Left colon (tissue), 2 donors: Measurements from ENCODE around the gene CALM3. TPM values are rescaled to one million over a fixed set of nuclear protein-coding genes. Genes with fewer than 3 reads are reported as not detected.

Experiments used
- ATAC-seq: fragments of 200-7000 bp; cut with Tn5 transposase; one replicate; pipeline ENCODE4 v1.9.1; 2020; ENCODE audit warnings: mild to moderate bottlenecking, moderate library complexity
- DNase-seq, 2 donors: peaks; one replicate each; pipeline ENCODE4 v3.0.0-alpha.2; 2020
- intact Hi-C, 2 donors: fragments of 100-400 bp; cut with DNase I in 1 of 2; cut with micrococcal nuclease in 1 of 2; formaldehyde crosslinking; loops; one replicate each; pipeline versions ENCODE4 v1.11.2 to v1.14.0; 2022; cut with DNase I, micrococcal nuclease
- total RNA-seq, 2 donors: library from RNA; stranded (reverse); fragmentation: NEBNext Ultra II Directional; extraction: Animal tissue kit (Norgen Biotek cat#: 25700); gene quantifications; one replicate each; pipeline ENCODE4 v1.2.1, GENCODE V29; 2021
- donor health status: DM: no; HTN: no; CAD: no.
- donor health status: DM: yes; HTN: yes; CAD: no.

CALM3 gene
- total RNA-seq, 2 donors from 2014 or later: 250 to 278 TPM

- intact Hi-C loops: no loop called here
- DNase-seq (peak in 1 of 2 donors; percentile 56), ATAC-seq (no peak)
Measured at GRCh38 chr19:46654621-46655152, 53.6 kb downstream of the CALM3 start.

GRCh38 chr19:46656541-46656940, 55.4 kb downstream of the CALM3 start:
- intact Hi-C loops: no loop called here
- ATAC-seq (no peak), DNase-seq (no peak)

DNA sequence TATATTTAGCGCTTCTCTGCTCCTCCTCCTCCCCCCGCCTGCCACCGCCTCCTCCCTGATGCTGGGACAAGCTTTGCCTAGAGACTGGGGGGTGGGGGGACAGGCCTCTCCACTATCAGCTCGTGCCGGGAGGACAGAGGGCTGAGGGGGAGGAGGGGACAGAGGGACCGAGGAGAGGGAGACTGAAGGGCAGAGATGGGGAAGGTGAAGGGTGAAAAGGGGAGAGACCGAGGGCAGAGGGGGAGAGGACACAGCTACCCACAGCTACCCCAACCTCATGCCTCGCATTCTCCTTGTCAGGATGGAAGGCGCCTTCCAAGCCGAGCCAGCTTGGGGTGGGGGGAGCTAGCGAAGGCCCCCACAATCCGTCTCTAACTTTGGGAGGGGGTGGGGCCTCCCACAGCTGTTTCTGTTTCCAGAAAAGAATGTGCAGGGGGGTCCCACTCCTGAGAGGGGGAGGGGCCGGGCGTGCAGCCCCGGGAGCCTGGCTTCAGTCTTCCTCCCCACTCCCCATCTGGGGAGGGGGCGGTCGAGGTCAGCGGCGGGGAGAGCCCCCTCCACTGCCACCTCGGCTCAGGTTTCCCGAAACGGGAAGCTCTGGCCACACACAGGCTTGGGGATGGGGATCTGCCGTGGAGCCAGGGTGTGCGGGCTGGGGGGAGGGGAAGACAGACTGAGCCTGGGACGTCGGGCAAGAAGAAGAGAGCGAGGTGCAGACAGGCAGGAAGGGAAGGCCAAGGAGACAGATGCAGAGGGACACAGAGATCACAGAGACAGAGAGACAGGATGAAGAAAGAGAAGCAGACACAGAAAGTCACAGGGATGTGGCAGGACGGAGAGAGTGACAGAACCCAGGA, 58.2 kb downstream of the CALM3 start:
- intact Hi-C loops: loop anchor here (5.0 to 10.0 kb wide), 2 partner anchors 42 to 45 kb away; no protein-coding TSS in a partner anchor
- no peak for ATAC-seq
- DNase-seq: peak; percentile 44 to 54

GRCh38 chr19:46660008-46660517, 58.9 kb downstream of the CALM3 start:
- peak; percentile 35 to 48 for DNase-seq
- no peak for ATAC-seq
- intact Hi-C loops: loop anchor here (5.0 to 10.0 kb wide), 2 partner anchors 43 to 45 kb away; no protein-coding TSS in a partner anchor

Other genes starting within 250 kb of the CALM3 start
- 1 to 10 TPM in 1 of 2 donors, under 1 TPM in 1; 0.40 to 2.5 TPM for gene CCDC8, start 187.8 kb upstream of the CALM3 start, total RNA-seq
- gene PNMA8C, start 172.4 kb upstream of the CALM3 start, total RNA-seq: under 1 TPM in 1 of 2 donors, not detected in 1; 0.06 TPM
- gene PNMA8A, start 129.8 kb upstream of the CALM3 start, total RNA-seq: 1 to 10 TPM in 1 of 2 donors, under 1 TPM in 1; 0.24 to 1.1 TPM
- under 1 TPM; 0.21 to 0.61 TPM for gene PNMA8B, start 105.5 kb upstream of the CALM3 start, total RNA-seq
- gene PTGIR, start 23.8 kb downstream of the CALM3 start, total RNA-seq: 1 to 10 TPM in 1 of 2 donors, under 1 TPM in 1; 0.58 to 1.6 TPM
- not detected for gene GNG8, start 34.9 kb downstream of the CALM3 start, total RNA-seq
- 1 to 10 TPM; 1.1 to 7.8 TPM for gene DACT3, start 59.9 kb downstream of the CALM3 start, total RNA-seq
- 10 to 100 TPM; 62.5 to 64.4 TPM for gene PRKD2, start 115.8 kb downstream of the CALM3 start, total RNA-seq
- 10 to 100 TPM; 10.2 to 10.8 TPM for gene FKRP, start 144.7 kb downstream of the CALM3 start, total RNA-seq
- 10 to 100 TPM; 69.2 to 74.9 TPM for gene STRN4, start 145.1 kb downstream of the CALM3 start, total RNA-seq
- gene SLC1A5, start 187.3 kb downstream of the CALM3 start, total RNA-seq: 100 to 1,000 TPM in 1 of 2 donors, 10 to 100 TPM in 1; 88.5 to 145 TPM
- gene AP2S1, start 249.5 kb downstream of the CALM3 start, total RNA-seq: 100 to 1,000 TPM; 123 to 138 TPM